HCT116 (cell line): ENCODE results near the gene ABHD2.

Experiments used
- ATF3 ChIP-seq: IDR thresholded peaks from 2 replicates; pipeline ENCODE4 v1.6.1; 2012
- CTCF ChIP-seq, 3 experiments: fragments of 200-600 bp in 1 of 3; sonication (generic) in 1 of 3; IDR thresholded peaks in 2 of 3; conservative IDR thresholded peaks in 1 of 3; 2 replicates each; pipeline ENCODE4 v1.5.1; 2012 to 2017; ENCODE audit warnings: low read depth in 2 of 3, low read length in 2 of 3, antibody characterized with exemption in 1 of 3, borderline replicate concordance in 1 of 3, control low read depth in 1 of 3, mild to moderate bottlenecking in 1 of 3, mixed read lengths in 1 of 3, mixed run types in 1 of 3, moderate library complexity in 1 of 3; ENCODE audit not compliant: insufficient read depth in 1 of 3
- FOSL1 ChIP-seq: IDR thresholded peaks from 2 replicates; pipeline ENCODE4 v1.6.1; 2012; ENCODE audit warnings: low read depth
- POLR2A ChIP-seq: IDR thresholded peaks from 2 replicates; pipeline ENCODE4 v1.7.0; 2011; ENCODE audit warnings: borderline replicate concordance; ENCODE audit not compliant: insufficient read depth, insufficient read length; ENCODE audit errors: extremely low read depth
- YY1 ChIP-seq: IDR thresholded peaks from 2 replicates; pipeline ENCODE4 v1.6.1; 2011; ENCODE audit warnings: low read length, low read depth, moderate library complexity, mild to moderate bottlenecking; ENCODE audit not compliant: insufficient replicate concordance; ENCODE audit errors: extremely low read depth
- ZNF274 ChIP-seq: fragments of 200-500 bp; sonication (Bioruptor generic); IDR thresholded peaks from 2 replicates; pipeline ENCODE4 v1.6.1; 2014; ENCODE audit warnings: mild to moderate bottlenecking, low read depth, low read length, inconsistent platforms

- no peak for TF ChIP-seq ZNF274
- no peak for TF ChIP-seq CTCF (IDR thresholded peaks at IDR 0.05 in 2 of 3, conservative IDR thresholded peaks at IDR 0.05 in 1 of 3; ENCODE audit: borderline replicate concordance in 1 of 3, insufficient read depth in 1 of 3, low read depth in 2 of 3, low read length in 2 of 3)
- no peak for TF ChIP-seq POLR2A
- no peak for TF ChIP-seq YY1
- TF ChIP-seq FOSL1: no peak
- no peak for TF ChIP-seq ATF3
Observed at GRCh38 chr15:89122505-89123180, 34.4 kb downstream of the ABHD2 start.
